ENCODE measurements around the gene RAB3A.

- TF ChIP-seq POLR2AphosphoS5 (IDR thresholded peaks at IDR 0.05) (no peak), POLR2A (IDR thresholded peaks at IDR 0.05) (no peak), CTCF (IDR thresholded peaks at IDR 0.05) (no peak)
Measured at GRCh38 chr19:18149596-18149975, 54.3 kb downstream of the RAB3A start.

Measured in prostate gland (tissue), 2 donors.